Mesenteric fat pad (tissue), 1 donor: Measurements from ENCODE around the gene SRGN. TPM values are rescaled to one million over a fixed set of nuclear protein-coding genes. Genes with fewer than 3 reads are reported as not detected.

Source experiments
- DNase-seq: peaks from one replicate; pipeline ENCODE4 v3.0.0-alpha.2; 2020; ENCODE audit warnings: low spot score
- total RNA-seq: library from RNA; stranded (reverse); fragmentation: NEBNext Ultra II Directional; extraction: Animal tissue kit (Norgen Biotek cat#: 25700); gene quantifications from one replicate; pipeline ENCODE4 v1.2.1, GENCODE V29; 2021
- donor health status: DM: yes; HTN: yes; CAD: no.

SRGN gene
- total RNA-seq, 1 donor from 2014 or later: 404 TPM

DNA sequence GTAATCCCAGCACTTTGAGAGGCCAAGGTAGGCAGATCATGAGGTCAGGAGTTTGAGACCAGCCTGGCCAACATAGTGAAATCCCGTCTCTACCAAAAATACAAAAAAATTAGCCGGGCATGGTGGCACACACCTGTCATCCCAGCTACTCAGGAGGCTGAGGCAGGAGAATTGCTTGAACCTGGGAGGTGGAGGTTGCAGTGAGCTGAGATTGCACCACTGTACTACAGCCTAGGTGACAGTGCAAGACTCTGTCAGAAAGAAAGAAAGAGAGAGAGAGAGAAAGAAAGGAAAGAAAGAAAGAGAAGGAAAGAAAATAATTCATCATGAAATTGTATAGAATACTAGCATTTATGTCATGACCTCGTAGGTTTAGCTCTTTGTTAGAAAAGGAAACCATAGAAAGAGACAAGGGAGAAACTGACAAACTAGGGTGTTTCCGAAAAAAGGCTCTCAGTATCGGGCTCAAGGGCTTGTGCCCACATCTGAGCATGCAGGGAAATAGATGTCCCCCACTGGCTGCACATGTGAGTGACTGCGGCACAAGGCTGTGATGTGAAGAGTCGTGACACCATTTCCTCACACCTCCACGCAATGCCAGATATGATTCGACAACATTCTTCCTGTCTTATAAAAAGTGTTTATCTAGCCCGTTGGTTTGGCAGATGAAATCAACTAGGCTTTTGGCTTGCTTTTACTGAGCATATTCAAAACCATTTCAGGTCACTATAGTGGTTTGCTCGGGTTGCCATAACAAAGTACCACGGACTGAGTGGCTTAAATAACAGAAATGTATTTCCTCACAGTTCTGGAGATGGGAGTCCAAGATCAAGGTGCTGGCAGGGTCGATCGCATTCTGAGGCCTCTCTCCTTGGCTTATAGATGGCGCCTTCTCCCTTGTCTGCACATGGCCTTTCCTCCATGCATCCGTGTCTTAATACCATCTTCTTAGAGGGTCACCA, 2.0 kb downstream of the SRGN start:
- DNase-seq: no peak

DNA sequence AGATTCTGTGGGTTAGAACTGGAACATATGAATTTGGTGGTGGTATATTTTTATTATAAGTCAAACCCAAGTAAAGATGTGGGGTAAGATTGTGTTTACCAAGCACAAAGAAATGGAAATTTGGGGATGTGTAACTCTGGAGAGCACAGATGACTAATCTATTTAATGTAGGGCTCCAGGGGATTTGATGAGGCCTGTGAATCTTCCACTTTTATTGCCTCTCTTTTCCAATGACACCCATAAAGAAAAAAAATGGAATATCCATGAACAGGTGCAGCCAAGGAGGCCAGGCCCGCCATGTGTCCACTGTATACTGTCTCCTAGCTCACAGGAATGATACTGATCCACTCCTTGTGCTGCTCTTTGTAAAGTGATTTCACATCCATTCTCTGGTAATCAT, 2.8 kb downstream of the SRGN start:
- DNase-seq: no peak

DNA sequence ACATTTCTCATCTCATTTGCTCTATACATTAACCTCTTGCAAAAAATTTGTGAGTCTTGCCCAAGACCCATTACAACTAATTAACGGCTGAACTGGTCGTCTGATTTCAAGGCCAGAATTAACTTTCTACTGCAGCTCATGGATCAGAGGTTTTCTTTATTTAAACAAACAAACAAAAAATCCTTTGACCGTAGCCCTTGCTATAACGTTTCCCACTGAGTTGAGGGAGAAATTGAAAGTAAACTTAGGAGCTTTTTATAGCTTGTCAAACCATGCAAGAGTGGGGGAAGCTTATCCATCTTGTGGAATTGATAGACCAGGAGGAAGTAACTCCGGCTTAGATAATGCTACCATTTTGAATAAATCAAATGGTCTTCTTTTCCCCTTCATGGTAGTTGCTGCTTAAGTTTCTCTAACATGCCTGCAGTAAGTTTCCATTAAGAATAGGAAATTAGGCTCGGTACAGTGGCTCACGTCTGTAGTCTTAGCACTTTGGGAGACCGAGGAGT, 3.3 kb downstream of the SRGN start:
- DNase-seq: no peak

DNA sequence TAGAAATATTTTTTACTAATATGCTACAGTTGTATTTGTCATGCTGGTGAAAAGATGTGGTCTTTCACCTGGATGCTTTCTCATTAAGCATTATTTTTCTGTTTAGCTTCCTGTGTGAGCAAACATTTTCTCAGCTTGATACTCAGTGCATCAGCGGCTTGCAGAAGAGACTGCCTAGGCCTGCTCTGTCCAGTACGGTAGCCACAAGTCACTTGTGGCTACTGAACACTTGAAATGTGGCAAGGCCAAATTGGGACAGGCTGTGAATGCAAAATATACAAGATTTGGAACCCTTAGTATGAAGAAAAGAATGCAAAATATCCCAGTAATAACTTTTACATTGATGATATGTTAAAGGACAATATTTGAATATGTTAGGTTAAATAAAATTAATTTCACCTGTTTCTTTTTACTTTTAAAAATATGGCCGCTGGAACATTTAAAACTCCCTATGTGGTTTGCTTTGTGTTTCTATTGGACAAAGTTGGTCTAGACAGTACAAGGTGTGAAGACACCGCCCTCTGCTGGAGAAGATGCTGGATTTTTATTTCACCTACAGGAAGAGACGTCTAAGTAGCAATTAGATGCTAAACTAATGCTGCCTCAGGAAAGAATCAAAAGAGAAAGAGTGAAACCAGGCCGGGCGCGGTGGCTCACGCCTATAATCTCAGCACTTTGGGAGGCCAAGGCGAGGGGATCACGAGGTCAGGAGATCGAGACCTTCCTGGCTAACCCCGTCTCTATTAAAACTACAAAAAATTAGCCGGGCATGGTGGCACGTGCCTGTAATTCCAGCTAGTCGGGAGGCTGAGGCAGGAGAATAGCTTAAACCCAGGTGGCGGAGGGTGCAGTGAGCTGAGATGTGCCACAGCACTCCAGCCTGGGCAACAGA, 5.3 kb downstream of the SRGN start:
- no peak for DNase-seq

- DNase-seq: no peak
Measured at GRCh38 chr10:69093933-69094332, 6.0 kb downstream of the SRGN start.

GRCh38 chr10:69096045-69096444, 8.1 kb downstream of the SRGN start:
- no peak for DNase-seq

DNA sequence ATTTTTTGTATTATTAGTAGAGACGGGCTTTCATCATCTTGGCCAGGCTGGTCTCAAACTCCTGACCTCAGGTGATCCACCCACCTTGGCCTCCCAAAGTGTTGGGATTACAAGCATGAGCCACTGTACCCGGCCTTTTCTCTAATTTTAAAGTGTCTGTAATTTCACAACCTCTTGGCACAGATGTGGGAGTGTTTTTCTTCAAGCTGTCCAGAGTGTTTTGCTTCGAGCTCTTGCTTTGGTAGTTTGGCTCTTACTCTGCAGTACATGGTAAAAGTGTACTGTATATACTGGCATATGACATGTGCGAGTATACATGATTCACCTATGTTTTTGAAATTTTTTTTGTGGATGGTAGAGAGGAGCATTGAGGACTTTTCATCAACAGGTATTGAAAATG, 9.8 kb downstream of the SRGN start:
- no peak for DNase-seq

DNA sequence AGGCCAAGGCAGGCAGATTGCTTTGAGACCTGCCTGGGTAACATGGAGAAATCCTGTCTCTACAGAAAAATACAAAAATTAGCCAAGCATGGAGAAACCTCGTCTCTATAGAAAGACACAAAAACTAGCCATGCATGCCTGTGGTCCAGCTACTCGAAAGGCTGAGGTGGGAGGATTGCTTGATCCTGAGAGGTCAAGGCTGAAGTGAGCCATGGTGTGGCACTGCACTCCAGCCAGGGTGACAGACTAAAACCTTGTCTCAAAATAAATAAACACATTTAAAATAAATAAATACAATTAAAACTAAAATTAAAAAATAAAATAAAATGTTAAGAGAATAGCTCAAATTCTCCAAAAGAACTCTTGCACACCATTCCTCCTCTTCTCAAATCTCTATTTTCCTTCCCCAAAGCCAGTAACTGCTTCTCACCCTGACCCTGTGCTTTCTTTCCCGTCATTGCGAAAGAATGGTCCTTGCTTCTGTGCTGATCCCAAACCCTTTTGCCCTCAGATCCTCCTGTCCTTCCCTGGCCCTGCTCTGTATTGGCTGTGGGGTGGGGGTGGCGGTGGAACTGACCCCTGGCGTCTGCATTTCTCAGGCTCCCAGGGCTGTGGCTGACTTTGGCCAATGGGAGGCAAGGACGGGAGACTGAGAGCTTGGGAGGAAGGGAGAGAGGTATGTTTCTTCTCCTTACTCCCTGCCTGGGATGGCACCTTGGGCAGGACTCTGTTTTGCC, 12.4 kb downstream of the SRGN start:
- DNase-seq: no peak

- DNase-seq: no peak
Measured at GRCh38 chr10:69101451-69102095, 13.7 kb downstream of the SRGN start.

GRCh38 chr10:69102440-69102839, 14.5 kb downstream of the SRGN start:
- no peak for DNase-seq

DNA sequence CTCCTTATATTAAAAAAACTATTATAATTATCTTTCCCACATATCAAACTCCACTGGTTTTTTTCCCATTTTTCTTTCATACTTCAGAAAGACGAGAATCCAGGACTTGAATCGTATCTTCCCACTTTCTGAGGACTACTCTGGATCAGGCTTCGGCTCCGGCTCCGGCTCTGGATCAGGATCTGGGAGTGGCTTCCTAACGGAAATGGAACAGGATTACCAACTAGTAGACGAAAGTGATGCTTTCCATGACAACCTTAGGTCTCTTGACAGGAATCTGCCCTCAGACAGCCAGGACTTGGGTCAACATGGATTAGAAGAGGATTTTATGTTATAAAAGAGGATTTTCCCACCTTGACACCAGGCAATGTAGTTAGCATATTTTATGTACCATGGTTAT, 15.9 kb downstream of the SRGN start:
- no peak for DNase-seq

DNA sequence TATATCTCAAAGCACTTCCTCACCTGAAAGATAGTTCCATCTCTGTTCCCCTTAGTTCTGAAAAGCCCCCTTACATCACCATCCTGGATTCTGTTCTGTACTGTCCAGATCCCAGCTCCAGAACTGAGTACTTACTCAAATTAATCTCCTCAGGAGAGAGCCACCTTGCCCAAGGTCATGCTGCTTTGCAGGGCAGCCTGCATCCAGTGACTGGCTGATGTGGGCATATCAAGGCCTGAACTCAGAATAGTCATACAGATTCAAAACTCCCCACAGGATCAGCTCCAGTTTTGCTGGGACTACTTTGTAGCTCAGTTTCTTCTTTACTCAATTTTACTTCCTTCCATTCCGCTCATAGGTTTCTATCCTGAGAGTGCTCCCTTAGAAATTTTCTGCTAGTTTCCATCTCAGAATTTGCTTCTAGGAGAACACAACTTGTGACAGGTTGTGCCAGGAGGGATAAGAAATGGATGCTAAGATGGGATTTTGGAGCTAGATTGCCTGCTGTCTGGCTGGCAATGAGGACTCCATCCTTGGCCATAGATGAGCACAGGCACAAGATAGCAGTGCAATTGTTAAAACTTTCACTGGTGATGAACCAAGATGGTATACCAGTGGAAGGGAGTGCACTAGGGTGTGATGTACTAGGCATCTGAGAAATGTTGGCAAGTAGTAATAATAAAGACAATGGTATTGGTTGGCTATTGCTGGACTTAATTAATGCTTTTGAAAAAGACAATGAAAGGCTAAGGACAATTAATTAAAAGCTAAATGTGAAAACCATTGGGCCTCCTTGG, 17.3 kb downstream of the SRGN start:
- DNase-seq: no peak

DNA sequence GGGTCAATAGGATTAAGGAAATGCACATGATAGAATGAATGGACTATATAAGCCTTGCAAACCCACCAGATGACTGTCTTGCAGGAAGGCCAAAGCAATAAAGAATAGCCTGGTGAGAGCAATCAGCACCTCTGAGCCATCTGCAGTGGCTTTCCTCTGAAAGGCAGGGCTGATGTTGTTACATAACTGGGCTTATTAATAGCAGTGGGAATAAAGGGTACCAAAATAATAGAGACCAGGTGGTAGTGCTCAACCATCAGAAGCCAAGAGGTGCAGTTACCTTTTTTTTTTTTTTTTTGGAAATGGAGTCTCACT, 19.2 kb downstream of the SRGN start:
- DNase-seq: no peak

DNA sequence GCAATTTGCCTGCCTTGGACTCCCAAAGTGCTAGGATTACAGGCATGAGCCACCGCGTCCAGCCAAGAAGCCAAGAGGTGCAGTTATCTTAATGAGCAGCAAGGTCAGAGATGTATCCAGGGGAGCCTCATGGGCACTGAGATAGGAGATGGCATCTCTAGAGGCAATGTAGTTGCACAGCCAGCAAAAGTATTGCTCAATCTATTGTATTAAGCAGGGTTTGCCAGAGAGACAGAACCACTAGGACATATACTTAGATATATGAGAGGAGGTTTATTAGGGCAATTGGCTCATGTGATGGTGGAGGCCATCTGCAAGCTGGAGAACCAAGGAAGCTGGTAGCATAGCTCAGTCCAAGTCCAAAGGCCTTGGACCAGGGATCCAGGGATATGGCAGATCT, 19.8 kb downstream of the SRGN start:
- no peak for DNase-seq

- DNase-seq: no peak
Measured at GRCh38 chr10:69119896-69120295, 32.0 kb downstream of the SRGN start.

GRCh38 chr10:69123306-69123746, 35.4 kb downstream of the SRGN start:
- DNase-seq: no peak

GRCh38 chr10:69123747-69124562, 36.1 kb downstream of the SRGN start, which contains the start of gene VPS26A:
Gene VPS26A, plus strand, starts transcription at chr10:69124178. Its CDS starts 100 bp downstream, at chr10:69124278.
- peak; percentile 100 for DNase-seq

DNA sequence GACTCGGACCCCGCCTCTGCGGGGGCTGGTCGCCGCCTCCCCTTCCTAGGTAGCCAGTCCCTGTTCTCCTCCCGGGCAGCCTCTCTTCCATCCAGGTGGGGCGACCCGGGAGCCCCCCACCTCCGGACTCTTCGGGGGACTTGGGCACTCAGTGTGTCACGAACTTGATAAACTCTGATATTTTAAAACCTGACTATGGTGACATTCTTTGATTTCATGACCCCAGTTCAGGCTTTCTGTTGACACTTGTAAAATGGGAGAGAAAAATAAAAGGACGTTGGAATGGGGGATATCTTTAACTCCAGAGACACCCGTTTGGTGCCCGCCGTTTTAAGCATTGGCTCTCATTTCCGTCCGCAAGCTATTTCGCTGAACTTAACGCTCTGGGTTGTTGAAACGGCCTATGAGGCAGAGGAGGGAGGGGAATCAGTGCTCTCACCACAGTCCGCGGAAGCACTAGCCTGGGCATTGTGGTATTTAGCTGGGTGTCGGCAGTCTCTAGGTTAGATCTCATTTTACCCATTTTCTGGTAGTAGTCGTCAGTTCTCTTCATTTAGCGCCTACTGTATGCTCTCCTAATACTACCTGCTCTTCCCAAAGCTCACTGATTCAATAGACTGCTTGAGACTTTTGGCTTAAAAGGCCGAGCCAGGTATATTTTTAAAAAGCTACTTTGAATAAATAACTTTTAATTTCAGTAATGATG, 36.8 kb downstream of the SRGN start:
- no peak for DNase-seq
